Natural killer cell treated with Interleukin-12 subunit alpha and Interleukin-12 subunit beta and Interleukin-15 and Interleukin-18, amount 100 ng/mL, for 72 hours (primary cell): ENCODE data around the gene UAP1. TPM values are rescaled to one million over a fixed set of nuclear protein-coding genes. Genes with fewer than 3 reads are reported as not detected.

ENCODE experiments used
- ATAC-seq, 2 donors: fragments of 150-1000 bp; cut with Tn5 transposase in 1 of 2; sonication (Bioruptor Pico), chemical (Tn5 transposase) in 1 of 2; 2 replicates each; pipeline ENCODE4 v1.10.0; 2021
- DNase-seq: peaks from one replicate; pipeline ENCODE4 v3.0.0; 2022; ENCODE audit warnings: low spot score
- H3K27ac Mint-ChIP-seq, 2 donors: 1 replicate in 1 of 2; 2 replicates in 1 of 2; pipeline ENCODE4 v1.8.0; 2022; ENCODE audit warnings: mixed read lengths in 2 of 2, mild to moderate bottlenecking in 1 of 2, moderate library complexity in 1 of 2
- H3K27me3 Mint-ChIP-seq, 2 donors: 1 replicate in 1 of 2; 2 replicates in 1 of 2; pipeline ENCODE4 v1.8.0; 2022; ENCODE audit warnings: mixed read lengths in 2 of 2
- H3K36me3 Mint-ChIP-seq: one replicate; pipeline ENCODE4 v1.8.0; 2022; ENCODE audit warnings: mixed read lengths
- H3K4me1 Mint-ChIP-seq, 2 donors: 1 replicate in 1 of 2; 2 replicates in 1 of 2; pipeline ENCODE4 v1.8.0; 2022; ENCODE audit warnings: low read depth in 2 of 2, mixed read lengths in 2 of 2, mild to moderate bottlenecking in 1 of 2
- H3K4me3 Mint-ChIP-seq: one replicate; pipeline ENCODE4 v1.8.0; 2022; ENCODE audit warnings: mixed read lengths
- H3K9me3 Mint-ChIP-seq: 2 replicates; pipeline ENCODE4 v1.8.0; 2022; ENCODE audit warnings: mixed read lengths
- total RNA-seq, 2 donors: library from RNA; stranded (reverse); gene quantifications; one replicate each; pipeline ENCODE4 v1.2.3, GENCODE V29; 2022

UAP1 gene
- total RNA-seq, 2 donors from 2014 or later, result 24.3 to 40.8 TPM

DNA sequence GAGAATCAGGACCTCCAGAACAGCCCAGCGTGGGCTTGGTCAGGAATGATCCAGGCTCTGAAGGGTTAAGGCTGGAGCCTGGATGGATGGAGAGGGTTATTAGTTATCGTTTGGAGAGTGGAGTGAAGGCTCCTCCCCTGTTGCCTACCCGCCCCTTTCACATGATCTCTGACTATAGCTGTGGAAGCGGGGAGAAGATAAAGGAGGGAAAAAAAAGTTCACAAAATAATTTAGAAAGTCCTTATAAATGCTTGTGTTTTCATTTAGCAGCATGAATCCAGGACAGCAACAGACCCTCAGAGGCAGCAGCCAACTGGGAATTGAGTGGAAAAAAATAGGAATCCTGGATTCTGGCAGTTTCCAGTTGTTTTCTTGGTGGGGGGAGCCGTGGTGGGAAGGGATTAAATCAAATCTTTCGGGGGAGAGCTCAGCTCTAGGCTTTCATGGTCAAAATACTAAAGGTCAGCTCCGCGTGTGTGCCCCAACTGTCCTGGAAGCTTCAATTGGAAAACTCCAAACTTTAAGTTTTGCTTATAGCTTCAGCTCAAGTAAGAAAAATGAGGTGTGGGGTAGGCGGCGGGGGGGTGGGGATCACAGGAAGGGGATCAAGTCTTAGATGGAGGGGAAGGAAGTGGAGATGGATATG, 70.1 kb downstream of the UAP1 start:
- Mint-ChIP-seq H3K9me3 (no peaks in the 10 kb centered on the region), H3K36me3 (no peaks in the 10 kb centered on the region), H3K4me3 (no peak overlapping the region), H3K4me1 (peaks cover 0 to 2% of the 10 kb centered on the region in 2 donors), H3K27me3 (peaks cover 0 to 12% of the 10 kb centered on the region in 2 donors), H3K27ac (no peak overlapping the region)
- no peak for ATAC-seq
- no peak for DNase-seq

DNA sequence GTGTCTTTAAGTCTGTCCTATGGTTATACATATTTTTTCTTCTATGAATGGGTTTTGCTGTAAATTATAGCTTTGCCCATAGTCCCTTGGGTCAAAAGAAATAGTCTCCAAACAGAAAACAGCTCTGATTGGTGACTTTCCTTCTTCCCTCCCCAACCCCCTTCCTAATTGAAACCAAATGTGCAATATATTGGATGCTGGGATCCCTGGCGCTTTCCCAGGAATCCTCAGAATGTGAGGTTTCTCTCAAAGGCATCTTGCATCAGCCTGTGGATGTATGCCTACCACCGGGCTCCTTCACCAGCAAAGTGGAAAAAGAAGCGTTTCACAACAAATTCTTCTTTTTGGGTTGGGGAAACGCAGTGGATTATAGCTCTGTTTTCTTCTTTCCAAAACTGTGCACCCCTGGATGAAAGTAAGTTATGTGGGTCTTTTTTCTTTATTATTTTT, 70.7 kb downstream of the UAP1 start, which contains the start of gene DDR2:
TSS of gene DDR2 (plus strand) at position 248 of the 450 bp plus-strand sequence. CDS start 86,600 bp downstream, outside the sequence.
- Mint-ChIP-seq H3K27ac (no peak within 1 kb of the TSS), H3K9me3 (no peaks in the 10 kb centered on the region), H3K4me1 (no peaks in the 10 kb centered on the region), H3K27me3 (peaks cover 0 to 9% of the 10 kb centered on the region in 2 donors), H3K4me3 (no peak within 1 kb of the TSS), H3K36me3 (no peaks in the 10 kb centered on the region)
- no peak for ATAC-seq
- no peak for DNase-seq

- no peak for ATAC-seq
- Mint-ChIP-seq H3K9me3 (no peaks in the 10 kb centered on the region), H3K36me3 (no peaks in the 10 kb centered on the region), H3K27me3 (peaks cover 0 to 9% of the 10 kb centered on the region in 2 donors), H3K27ac (no peak overlapping the region), H3K4me1 (no peaks in the 10 kb centered on the region), H3K4me3 (no peak overlapping the region)
- no peak for DNase-seq
Observed at GRCh38 chr1:162632698-162633080, 71.2 kb downstream of the UAP1 start.

DNA sequence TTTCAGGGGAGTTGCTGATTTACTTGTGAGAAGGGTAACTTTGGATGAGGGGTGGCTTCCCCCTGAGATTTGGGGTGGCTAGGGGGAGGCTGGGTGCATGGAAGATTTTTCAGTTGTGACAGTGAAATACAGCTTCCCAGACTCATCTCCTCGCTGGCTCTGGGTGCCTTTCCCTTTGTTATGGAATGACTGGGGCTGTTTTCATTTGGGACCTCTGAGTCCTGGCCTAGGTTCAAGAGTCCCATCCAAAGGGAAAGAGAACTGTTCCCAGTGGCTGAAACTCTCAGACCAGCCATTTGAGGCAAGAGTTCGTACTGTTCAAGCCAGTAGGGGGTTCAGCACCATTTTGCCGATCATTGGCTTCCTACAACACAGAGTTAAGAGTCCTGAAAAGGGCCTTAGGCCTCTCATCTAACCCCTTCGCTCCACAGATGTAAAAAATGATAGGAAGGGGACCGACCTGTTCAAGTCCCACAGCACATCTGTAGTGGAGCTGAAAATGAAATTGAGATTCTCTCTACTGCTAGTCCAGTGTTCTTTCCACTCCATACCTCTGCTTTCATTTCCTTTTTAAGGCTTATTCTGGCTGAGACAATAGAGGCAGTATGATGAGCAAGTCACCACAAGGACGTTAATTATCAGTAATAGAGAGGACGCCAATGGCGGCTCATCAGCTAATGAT, 71.7 kb downstream of the UAP1 start:
- no peak overlapping the region for H3K4me3 Mint-ChIP-seq
- no peaks in the 10 kb centered on the region for H3K9me3 Mint-ChIP-seq
- H3K27me3 Mint-ChIP-seq, result peaks cover 0 to 9% of the 10 kb centered on the region in 2 donors
- H3K4me1 Mint-ChIP-seq, result no peaks in the 10 kb centered on the region
- no peaks in the 10 kb centered on the region for H3K36me3 Mint-ChIP-seq
- no peak overlapping the region for H3K27ac Mint-ChIP-seq
- no peak for ATAC-seq
- no peak for DNase-seq

DNA sequence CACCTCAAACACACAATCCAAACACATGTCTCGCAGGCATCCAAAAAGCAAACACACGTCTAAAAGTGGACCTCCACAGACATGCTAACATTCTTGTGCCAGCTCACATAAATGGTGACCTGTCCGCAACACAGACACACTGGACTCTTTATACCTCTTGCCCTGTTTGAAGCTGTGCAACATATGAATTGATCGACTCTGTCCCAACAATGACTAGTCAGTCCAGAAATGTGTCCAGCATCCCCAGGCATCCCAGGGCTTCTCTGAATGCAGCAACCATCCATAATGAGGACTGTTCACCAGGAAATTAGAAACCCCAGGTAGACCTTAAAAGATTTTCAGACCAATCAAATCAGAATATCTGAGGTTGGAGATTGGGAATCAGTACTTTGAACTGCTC, 73.9 kb downstream of the UAP1 start:
- ATAC-seq, result no peak
- no peaks in the 10 kb centered on the region for H3K9me3 Mint-ChIP-seq
- H3K4me1 Mint-ChIP-seq, result no peaks in the 10 kb centered on the region
- no peak overlapping the region for H3K4me3 Mint-ChIP-seq
- no peak for DNase-seq
- no peaks in the 10 kb centered on the region for H3K36me3 Mint-ChIP-seq
- H3K27ac Mint-ChIP-seq, result no peak overlapping the region
- peaks cover 5 to 7% of the 10 kb centered on the region in 2 donors for H3K27me3 Mint-ChIP-seq

DNA sequence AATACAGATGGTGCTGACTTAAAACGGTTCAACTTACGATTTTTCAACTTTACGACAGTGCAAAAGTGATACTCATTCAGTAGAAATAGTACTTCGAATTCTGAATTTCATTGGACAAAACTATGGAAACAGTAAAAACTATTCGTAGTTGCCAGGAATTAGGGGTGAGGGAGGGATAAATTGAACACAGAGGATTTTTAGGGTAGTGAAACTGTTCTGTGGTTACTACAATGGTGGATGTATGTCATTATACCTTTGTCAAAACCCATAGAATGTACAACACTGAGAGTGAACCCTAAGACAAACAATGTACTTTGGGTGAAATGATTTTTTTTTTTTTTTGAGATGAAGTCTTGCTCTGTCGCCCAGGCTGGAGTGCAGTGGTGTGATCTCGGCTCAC, 78.2 kb downstream of the UAP1 start:
- H3K27me3 Mint-ChIP-seq, result peaks cover 0 to 7% of the 10 kb centered on the region in 2 donors
- DNase-seq (no peak), ATAC-seq (no peak)
- H3K9me3 Mint-ChIP-seq, result no peaks in the 10 kb centered on the region
- no peaks in the 10 kb centered on the region for H3K4me1 Mint-ChIP-seq
- no peak overlapping the region for H3K4me3 Mint-ChIP-seq
- no peaks in the 10 kb centered on the region for H3K36me3 Mint-ChIP-seq
- H3K27ac Mint-ChIP-seq, result no peak overlapping the region

- no peak overlapping the region for H3K27ac Mint-ChIP-seq
- no peak overlapping the region for H3K4me3 Mint-ChIP-seq
- ATAC-seq (no peak), DNase-seq (no peak)
- no peaks in the 10 kb centered on the region for H3K36me3 Mint-ChIP-seq
- peaks cover 2 to 7% of the 10 kb centered on the region in 2 donors for H3K27me3 Mint-ChIP-seq
- H3K4me1 Mint-ChIP-seq, result no peaks in the 10 kb centered on the region
- H3K9me3 Mint-ChIP-seq, result no peaks in the 10 kb centered on the region
Observed at GRCh38 chr1:162641114-162641513, 79.6 kb downstream of the UAP1 start.

DNA sequence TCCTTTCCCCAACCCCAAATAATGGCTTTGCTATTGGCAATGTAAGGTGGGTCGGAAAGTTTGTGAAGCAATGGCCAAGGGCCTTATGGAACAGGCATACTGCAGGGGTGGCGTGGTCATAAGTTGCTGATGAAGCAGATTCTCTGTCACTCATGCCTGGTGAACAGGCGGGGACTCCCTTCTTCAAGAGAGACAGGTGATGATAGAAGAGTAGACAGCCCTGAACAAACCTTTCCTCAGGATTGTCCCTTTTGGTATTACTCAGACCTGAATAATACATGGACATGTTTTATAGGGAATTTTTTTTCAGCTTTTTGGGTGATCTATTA, 83.4 kb downstream of the UAP1 start:
- Mint-ChIP-seq H3K4me1 (no peaks in the 10 kb centered on the region), H3K9me3 (no peaks in the 10 kb centered on the region), H3K36me3 (no peaks in the 10 kb centered on the region), H3K27me3 (peaks cover 11 to 13% of the 10 kb centered on the region in 2 donors), H3K4me3 (no peak overlapping the region), H3K27ac (no peak overlapping the region)
- ATAC-seq, result no peak
- no peak for DNase-seq

DNA sequence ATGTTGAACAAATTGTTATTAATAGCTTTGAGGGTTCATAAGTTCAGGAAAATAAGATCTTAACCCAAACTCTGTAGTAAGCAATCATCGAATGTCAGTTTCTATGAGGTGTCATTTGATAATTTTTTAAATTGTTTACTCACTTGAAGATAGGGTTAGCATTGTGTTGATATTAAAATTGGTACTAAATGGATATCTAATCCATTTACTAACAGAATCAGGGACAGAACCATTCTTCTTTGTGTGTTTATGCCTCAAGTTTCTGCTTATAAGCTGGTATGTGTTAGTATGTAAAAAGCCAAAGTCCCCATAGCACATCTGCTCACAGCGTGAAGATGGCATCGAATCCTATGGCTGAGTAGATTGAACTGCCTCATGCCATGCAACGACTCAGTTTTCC, 84.1 kb downstream of the UAP1 start:
- no peaks in the 10 kb centered on the region for H3K36me3 Mint-ChIP-seq
- ATAC-seq, result no peak
- H3K4me3 Mint-ChIP-seq, result no peak overlapping the region
- no peaks in the 10 kb centered on the region for H3K9me3 Mint-ChIP-seq
- no peaks in the 10 kb centered on the region for H3K4me1 Mint-ChIP-seq
- H3K27me3 Mint-ChIP-seq, result peaks cover 11 to 13% of the 10 kb centered on the region in 2 donors
- H3K27ac Mint-ChIP-seq, result no peak overlapping the region
- DNase-seq, result no peak

GRCh38 chr1:162649583-162649982, 88.1 kb downstream of the UAP1 start:
- Mint-ChIP-seq H3K27me3 (peaks cover 18 to 19% of the 10 kb centered on the region in 2 donors), H3K27ac (no peak overlapping the region), H3K4me3 (no peak overlapping the region), H3K4me1 (no peaks in the 10 kb centered on the region), H3K9me3 (no peaks in the 10 kb centered on the region), H3K36me3 (no peaks in the 10 kb centered on the region)
- no peak for ATAC-seq
- no peak for DNase-seq

Other genes starting within 250 kb of the UAP1 start
- gene SPATA46, start 184.9 kb upstream of the UAP1 start, total RNA-seq, result not detected
- not detected for gene C1orf226, start 180.0 kb upstream of the UAP1 start, total RNA-seq
- gene SH2D1B, start 149.6 kb upstream of the UAP1 start, total RNA-seq, result 10 to 100 TPM; 12.7 to 19.5 TPM
- gene UHMK1, start 63.9 kb upstream of the UAP1 start, total RNA-seq, result 10 to 100 TPM; 63.2 to 78.9 TPM
- gene DDR2, start 70.7 kb downstream of the UAP1 start, total RNA-seq, result 1 to 10 TPM in 1 of 2 donors, under 1 TPM in 1; 0.57 to 2.3 TPM
- gene HSD17B7, start 229.0 kb downstream of the UAP1 start, total RNA-seq, result 10 to 100 TPM; 24.7 to 54.7 TPM